SK-N-SH treated with all-trans-retinoic acid at 6 μM for 48 hours (cell line): ENCODE results near the gene ZNF22.

Experiments used
- CSRNP3 ChIP-seq: fragments of 250-450 bp; sonication (Bioruptor Pico); IDR thresholded peaks from 2 replicates; pipeline ENCODE4 v1.5.1; 2021; ENCODE audit warnings: mild to moderate bottlenecking, moderate library complexity
- GLIS3 ChIP-seq: fragments of 250-450 bp; sonication (Bioruptor Pico); IDR thresholded peaks from 2 replicates; pipeline ENCODE4 v1.5.0; 2020; ENCODE audit warnings: mild to moderate bottlenecking, moderate library complexity
- PATZ1 ChIP-seq: fragments of 250-450 bp; sonication (Bioruptor Pico); IDR thresholded peaks from 2 replicates; pipeline ENCODE4 v1.8.0; 2020; ENCODE audit warnings: mild to moderate bottlenecking, moderate library complexity, borderline replicate concordance
- PPARA ChIP-seq: fragments of 250-450 bp; sonication (Bioruptor Pico); IDR thresholded peaks from 2 replicates; pipeline ENCODE4 v1.5.0; 2020; ENCODE audit warnings: mild to moderate bottlenecking, borderline replicate concordance
- ZC3H10 ChIP-seq: fragments of 250-450 bp; sonication (Bioruptor Pico); IDR thresholded peaks from 2 replicates; pipeline ENCODE4 v1.5.1; 2021; ENCODE audit warnings: mild to moderate bottlenecking, moderate library complexity
- ZFP3 ChIP-seq: fragments of 250-450 bp; sonication (Bioruptor Pico); IDR thresholded peaks from 2 replicates; pipeline ENCODE4 v1.5.0; 2020; ENCODE audit warnings: mild to moderate bottlenecking, moderate library complexity
- ZNF565 ChIP-seq: fragments of 450-650 bp; formaldehyde crosslinking; conservative IDR thresholded peaks from 2 replicates; pipeline ENCODE4 v1.5.0; 2020; ENCODE audit warnings: low read depth, mild to moderate bottlenecking, moderate library complexity
- ZNF70 ChIP-seq: fragments of 450-650 bp; formaldehyde crosslinking; IDR thresholded peaks from 2 replicates; pipeline ENCODE4 v1.5.0; 2020; ENCODE audit warnings: mild to moderate bottlenecking, moderate library complexity
- ZNF8 ChIP-seq: fragments of 450-650 bp; formaldehyde crosslinking; IDR thresholded peaks from 2 replicates; pipeline ENCODE4 v1.5.0; 2020; ENCODE audit warnings: mild to moderate bottlenecking, moderate library complexity

- TF ChIP-seq ZC3H10 (CRISPR knock-in tag): no peak
- no peak for TF ChIP-seq ZFP3
- TF ChIP-seq PATZ1 (CRISPR knock-in tag): no peak
- TF ChIP-seq ZNF70 (CRISPR knock-in tag): no peak
- no peak for TF ChIP-seq PPARA (CRISPR knock-in tag)
- no peak for TF ChIP-seq CSRNP3 (CRISPR knock-in tag)
- TF ChIP-seq ZNF565: no peak
- no peak for TF ChIP-seq GLIS3 (CRISPR knock-in tag)
- no peak for TF ChIP-seq ZNF8 (CRISPR knock-in tag)
Measured at GRCh38 chr10:44973323-44974081, 27.2 kb upstream of the ZNF22 start.
